Measurements from ENCODE around the gene AAGAB. TPM values are rescaled to one million over a fixed set of nuclear protein-coding genes. Genes with fewer than 3 reads are reported as not detected.

Gene AAGAB
- total RNA-seq, 1 donor from 2014 or later = 31.0 TPM

DNA sequence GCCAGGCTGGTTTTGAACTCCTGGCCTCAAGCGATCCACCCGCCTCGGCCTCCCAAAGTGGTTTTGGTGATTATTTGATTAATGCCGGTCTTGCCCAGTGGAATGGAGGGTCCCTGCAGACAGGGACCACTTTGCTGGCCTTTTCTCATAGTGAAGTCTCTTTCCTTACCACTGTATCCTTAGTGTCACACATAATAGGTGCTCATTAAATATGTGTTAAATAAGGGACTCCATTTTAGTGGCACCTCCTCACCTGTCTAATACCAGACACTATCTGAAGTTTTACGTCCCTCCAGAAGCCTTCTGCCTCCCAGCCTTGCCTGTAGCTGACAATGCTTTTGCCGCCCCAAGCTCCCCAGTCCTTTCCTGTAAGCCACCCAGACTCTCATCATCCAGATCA lies 91.3 kb downstream of the AAGAB start:
- Mint-ChIP-seq H3K9me3 (no peaks in the 10 kb centered on the region), H3K27ac (no peak overlapping the region), H3K4me1 (peaks cover 13% of the 10 kb centered on the region), H3K4me3 (no peak overlapping the region), H3K36me3 (peaks cover 21% of the 10 kb centered on the region), H3K27me3 (ENCODE audit: low read depth) (no peaks in the 10 kb centered on the region)
- TF ChIP-seq, protein P1, sequence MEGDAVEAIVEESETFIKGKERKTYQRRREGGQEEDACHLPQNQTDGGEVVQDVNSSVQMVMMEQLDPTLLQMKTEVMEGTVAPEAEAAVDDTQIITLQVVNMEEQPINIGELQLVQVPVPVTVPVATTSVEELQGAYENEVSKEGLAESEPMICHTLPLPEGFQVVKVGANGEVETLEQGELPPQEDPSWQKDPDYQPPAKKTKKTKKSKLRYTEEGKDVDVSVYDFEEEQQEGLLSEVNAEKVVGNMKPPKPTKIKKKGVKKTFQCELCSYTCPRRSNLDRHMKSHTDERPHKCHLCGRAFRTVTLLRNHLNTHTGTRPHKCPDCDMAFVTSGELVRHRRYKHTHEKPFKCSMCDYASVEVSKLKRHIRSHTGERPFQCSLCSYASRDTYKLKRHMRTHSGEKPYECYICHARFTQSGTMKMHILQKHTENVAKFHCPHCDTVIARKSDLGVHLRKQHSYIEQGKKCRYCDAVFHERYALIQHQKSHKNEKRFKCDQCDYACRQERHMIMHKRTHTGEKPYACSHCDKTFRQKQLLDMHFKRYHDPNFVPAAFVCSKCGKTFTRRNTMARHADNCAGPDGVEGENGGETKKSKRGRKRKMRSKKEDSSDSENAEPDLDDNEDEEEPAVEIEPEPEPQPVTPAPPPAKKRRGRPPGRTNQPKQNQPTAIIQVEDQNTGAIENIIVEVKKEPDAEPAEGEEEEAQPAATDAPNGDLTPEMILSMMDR (IDR thresholded peaks at IDR 0.05; ENCODE audit: unreplicated experiment) = no peak
- no peak for DNase-seq (ENCODE audit: low spot score in 2 of 2, unreplicated experiment in 2 of 2)

DNA sequence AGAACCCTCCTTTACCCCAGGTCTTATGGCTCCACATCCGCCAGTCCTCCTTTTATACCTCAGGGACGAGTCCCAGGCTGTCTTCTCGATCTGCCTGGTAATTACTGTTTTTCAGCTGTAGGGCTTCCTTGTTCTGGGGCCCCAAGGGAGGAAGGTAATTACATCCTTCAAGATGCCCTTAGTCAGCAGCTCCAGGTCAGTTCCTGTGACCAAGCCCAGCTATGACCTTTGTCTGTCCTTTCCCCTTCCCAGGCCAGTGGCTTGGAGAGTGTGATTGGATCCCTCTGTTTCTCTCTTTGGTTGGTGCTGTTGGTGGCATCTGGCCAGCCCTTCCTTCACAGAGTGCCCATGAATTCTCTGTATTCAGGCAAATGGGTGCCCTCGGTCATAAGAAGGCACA lies 92.6 kb downstream of the AAGAB start:
- Mint-ChIP-seq H3K9me3 (no peaks in the 10 kb centered on the region), H3K36me3 (peaks cover 15% of the 10 kb centered on the region), H3K27ac (no peak overlapping the region), H3K4me3 (no peak overlapping the region), H3K4me1 (peaks cover 10% of the 10 kb centered on the region), H3K27me3 (ENCODE audit: low read depth) (no peaks in the 10 kb centered on the region)
- TF ChIP-seq, protein P1 (IDR thresholded peaks at IDR 0.05; ENCODE audit: unreplicated experiment) = no peak
- no peak for DNase-seq (ENCODE audit: low spot score in 2 of 2, unreplicated experiment in 2 of 2)

DNA sequence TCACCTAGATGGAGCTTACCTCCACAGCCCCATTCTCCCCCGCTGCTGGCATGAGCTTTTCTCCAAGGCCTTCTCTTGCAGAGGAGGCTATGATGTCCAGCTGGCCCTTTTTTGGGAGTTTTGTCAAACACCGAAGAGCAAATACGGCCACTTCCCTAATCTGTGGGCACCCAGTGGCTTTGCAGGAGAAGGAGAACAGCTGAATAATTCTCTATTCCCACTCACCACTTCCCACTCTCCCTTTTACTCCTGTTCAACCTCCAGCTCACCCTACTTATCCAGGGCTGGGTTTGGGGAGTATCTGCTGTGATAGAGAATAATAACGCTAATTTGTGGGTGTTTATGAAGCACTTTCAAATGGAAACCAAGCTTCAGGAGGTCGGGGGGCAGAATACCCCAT lies 93.0 kb downstream of the AAGAB start:
- peaks cover 12% of the 10 kb centered on the region for H3K36me3 Mint-ChIP-seq
- H3K4me1 Mint-ChIP-seq = peaks cover 8% of the 10 kb centered on the region
- peaks cover under 1% of the 10 kb centered on the region for H3K9me3 Mint-ChIP-seq
- no peaks in the 10 kb centered on the region for H3K27me3 Mint-ChIP-seq (ENCODE audit: low read depth)
- TF ChIP-seq, protein P1 (IDR thresholded peaks at IDR 0.05; ENCODE audit: unreplicated experiment) = no peak
- no peak overlapping the region for H3K4me3 Mint-ChIP-seq
- no peak for DNase-seq (ENCODE audit: low spot score in 2 of 2, unreplicated experiment in 2 of 2)
- H3K27ac Mint-ChIP-seq = no peak overlapping the region

DNA sequence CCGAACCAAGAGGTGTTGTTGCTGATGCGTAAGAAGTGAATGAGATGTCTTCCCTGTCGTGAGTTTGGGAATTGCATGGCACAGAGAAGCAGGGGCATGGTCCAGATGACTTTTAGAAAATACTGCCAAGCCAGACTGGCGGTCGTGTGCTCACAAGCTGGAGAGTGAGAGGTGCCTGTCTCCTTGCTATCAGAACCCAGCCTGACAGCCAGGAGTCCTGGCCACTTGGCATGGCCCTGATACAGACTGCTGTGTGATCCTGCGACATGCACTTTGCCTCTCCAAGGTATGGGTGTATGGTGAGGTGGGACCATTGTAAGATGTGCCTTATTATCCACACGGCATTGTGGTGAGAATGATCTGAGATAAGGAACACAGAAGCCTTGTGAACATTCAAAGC lies 96.1 kb downstream of the AAGAB start:
- TF ChIP-seq, protein P1 (IDR thresholded peaks at IDR 0.05; ENCODE audit: unreplicated experiment) = no peak
- Mint-ChIP-seq H3K4me1 (peaks cover 5% of the 10 kb centered on the region), H3K4me3 (no peak overlapping the region), H3K27ac (peak overlapping the region; percentile 39), H3K36me3 (peaks cover 20% of the 10 kb centered on the region), H3K27me3 (ENCODE audit: low read depth) (no peaks in the 10 kb centered on the region), H3K9me3 (peaks cover 7% of the 10 kb centered on the region)
- no peak for DNase-seq (ENCODE audit: low spot score in 2 of 2, unreplicated experiment in 2 of 2)

DNA sequence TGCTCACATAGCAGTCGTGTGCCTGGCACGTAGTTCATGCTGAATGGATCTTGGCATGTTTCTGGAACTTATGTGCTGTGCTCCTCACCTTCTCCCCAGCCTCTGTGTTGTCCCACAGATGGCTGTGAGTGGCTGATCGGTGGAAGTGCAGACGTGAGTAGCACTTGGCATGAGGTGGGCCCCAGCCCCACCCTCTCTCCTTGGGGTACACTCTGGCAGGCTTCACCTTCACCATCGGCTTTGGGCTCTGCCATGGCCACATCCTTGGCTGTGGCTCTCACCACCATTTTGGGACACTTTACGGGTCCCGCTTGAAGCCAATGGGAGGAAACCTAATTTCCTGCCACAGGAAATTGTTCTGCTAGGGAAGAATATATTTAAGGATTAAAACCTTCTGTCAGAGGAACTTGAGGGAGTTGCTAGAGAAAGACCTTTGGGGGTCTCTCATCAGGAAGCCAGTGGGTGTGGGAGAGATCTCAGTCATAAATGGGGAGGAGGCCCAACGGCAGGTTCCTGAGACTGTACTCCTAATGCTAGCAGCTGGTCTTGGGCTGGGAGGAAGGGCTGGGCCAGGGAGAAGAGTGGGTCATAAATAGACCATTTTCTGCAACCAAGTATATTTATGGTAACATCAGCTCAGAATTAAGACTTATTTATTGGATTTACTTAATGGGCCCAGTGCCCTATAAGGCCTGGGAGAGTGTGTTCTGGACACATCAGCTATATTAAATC lies 96.8 kb downstream of the AAGAB start:
- Mint-ChIP-seq H3K27ac (peak overlapping the region; percentile 57), H3K36me3 (peaks cover 20% of the 10 kb centered on the region), H3K4me1 (peaks cover 5% of the 10 kb centered on the region), H3K27me3 (ENCODE audit: low read depth) (no peaks in the 10 kb centered on the region), H3K4me3 (no peak overlapping the region), H3K9me3 (peaks cover 7% of the 10 kb centered on the region)
- TF ChIP-seq, protein P1 (IDR thresholded peaks at IDR 0.05; ENCODE audit: unreplicated experiment) = no peak
- DNase-seq (ENCODE audit: low spot score in 2 of 2, unreplicated experiment in 2 of 2) = no peak

Measured in mesothelial cell of epicardium (in vitro differentiated cells).